ENCODE measurements around the gene TMEM221.

The TMEM221 gene

DNA sequence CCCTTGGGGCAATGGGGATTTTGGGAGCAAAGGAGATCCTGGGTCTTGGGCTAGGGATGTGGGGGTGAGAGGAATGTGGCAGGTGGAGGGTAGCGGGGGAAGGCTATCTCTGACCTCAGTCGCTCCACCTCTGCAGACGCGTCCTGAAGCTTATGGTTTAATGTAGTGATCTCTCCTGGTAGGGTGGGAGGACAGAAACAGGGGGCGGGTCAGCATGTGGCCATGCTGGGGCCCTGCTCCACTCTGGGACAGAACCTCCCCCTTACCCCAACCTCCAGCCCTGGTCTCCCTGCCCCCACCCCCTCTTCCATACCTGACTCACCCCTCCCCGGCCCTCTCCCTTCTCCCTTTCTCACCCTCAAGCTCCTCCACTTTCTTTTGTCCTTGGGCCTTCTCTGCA lies 44.5 kb downstream of the TMEM221 start:
- no peak for DNase-seq

DNA sequence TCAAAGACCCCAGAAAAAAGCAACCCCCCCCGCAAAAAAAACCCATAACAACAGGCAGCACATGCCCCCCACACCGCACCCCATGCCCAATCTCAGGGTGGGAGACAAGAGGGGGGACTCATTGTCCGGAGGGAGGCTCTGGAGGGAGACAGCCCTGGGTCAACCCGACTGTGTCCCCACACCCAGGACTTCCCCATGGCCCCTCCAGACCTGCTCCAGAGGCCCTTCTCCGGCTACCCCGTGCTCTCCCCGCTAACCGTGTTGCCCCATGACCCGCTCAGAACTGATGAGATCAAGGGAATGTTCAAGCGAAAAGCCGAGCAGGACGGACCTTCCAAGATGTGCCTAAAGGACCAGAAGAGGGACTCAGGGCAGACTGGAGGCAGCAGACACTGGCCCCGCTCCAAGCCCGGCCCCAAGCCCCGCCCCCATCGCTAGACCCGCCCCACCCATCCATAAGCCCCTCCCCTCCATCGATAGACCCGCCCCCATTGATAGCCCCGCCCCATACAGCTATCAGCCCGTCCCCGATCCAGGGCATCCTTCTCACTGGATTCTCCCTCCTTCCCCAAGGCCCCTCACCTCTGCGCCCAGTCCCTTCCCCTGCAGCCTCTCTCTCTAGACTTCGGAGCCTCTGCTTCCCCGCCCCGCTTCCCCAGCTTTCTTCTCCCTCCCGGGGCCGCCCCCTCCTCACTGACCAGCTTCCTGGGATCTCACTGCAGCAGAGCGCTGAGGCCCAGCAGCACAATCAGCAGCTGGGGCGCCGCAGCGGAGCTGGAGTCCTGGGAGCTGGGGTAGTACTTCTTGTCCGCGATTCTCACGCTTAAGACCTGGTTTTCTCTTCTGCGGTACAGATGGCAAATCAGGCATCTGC lies 45.2 kb downstream of the TMEM221 start:
- DNase-seq = peak; percentile 53

DNA sequence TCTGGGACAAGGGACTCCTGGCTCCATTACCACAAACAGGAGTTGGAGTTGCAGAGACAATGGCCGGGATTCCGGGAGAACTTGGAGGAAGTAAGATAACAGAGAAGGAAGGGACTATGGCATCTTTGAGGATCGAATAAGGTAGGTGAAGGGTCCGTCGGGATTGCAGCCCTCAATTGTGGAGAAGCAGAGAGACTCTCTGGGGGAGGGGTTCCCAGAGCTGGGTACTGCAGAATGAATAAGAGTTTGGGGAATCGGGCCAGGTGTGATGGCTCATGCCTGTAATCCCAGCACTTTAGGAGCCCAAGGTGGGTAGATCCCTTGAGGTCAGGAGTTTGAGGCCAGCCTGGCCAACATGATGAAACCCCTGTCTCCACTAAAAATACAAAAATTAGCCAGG lies 46.8 kb downstream of the TMEM221 start:
- DNase-seq = no peak

DNA sequence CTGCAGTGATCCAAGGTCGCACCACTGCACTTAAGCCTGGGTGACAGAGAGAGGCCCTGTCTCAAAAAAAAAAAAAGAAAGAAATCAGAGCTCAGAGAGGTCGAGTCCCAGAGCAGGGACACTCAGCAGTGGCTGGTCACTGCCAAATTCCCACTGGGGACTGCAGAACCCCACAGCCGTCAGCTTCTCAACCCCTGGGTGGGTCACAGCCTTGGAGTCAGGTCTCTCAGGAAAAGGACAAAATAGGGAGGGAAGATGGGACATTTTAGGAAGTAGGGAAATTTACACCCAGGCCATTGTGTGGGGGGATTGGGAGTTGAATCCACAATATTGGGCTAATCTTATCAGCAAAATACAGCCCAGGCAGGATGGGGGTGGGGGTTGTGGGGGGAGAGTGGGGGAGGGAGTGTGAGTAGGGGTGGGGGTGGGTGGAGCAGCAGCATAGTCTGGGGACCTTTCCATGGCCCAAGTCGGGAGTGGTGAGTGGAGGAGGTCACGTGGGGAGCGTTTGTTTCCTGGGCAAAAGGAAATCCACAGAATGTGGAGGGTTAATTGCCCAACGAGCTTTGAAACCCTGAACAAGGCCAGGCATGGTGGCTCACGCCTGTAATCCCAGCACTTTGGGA lies 49.5 kb downstream of the TMEM221 start:
- no peak for DNase-seq

DNA sequence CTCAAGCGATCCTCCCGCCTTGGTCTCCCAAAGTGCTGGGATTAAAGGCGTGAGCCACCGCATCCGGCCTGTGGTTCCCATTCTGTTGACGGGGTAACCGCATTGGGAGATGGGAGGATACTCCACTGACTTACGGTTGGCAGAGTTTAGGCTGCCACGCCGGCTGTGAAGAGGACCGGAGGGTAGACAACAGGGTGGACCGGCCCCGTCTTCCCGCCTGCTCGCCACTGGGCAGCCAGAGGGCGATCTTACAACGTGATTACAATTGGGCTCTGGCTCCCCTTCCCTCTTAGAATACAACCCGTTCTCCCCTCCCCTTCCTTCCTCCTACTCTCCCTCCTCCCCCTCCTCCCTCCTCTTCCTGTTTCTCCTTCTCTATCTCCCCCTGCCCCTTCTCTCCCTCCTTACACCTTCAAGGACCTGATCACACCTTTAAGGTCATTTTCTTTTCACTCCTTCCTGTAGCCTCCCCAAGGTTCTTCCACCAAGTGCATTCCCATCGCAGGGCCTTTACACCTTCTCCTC lies 53.5 kb downstream of the TMEM221 start:
- peak; percentile 50 for DNase-seq

DNA sequence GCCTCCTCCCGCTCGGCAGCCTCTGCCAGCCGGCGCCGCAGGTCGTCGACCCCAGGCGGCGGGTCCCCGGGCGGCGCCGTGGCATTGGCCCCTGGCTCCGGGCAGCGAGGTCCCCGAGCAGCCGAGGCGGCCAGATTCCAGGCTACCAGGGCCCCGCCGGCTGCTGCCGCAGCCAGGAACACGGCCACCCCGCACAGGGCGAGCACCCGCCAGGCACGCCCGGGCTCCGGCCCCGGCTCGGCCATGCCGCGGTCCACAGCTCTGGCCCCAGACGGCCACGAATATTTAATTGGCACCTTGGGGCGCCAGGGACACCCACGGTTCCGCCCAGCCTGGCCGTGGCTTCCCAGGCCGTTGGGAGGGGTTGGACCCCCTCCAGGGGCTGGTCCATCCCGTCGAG lies 54.6 kb downstream of the TMEM221 start, which contains the start of gene CCDC194:
CCDC194 (minus strand) TSS at position 283 of the 400 bp plus-strand sequence; CDS start at position 245, 38 bp downstream.
- DNase-seq = no peak

DNA sequence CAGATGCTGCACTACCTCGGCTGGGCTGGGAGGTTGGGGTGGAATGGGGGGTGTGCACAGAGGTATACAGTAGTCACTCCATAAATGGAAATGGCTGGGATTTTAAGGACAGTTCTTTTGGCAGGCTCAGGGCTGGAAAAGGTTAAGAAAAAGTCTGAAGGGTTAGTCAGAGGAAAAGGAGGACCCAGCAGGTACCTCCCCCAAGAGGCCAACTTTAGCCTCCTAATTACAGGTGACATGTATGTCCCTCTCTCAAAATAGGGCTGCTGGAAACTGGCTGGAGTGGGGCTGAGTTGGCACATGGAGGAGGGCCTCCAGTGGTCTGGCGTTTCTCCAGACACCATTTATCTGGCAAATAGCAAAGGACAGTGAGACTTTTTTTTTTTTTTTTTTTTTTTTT lies 55.5 kb downstream of the TMEM221 start:
- DNase-seq = no peak

DNA sequence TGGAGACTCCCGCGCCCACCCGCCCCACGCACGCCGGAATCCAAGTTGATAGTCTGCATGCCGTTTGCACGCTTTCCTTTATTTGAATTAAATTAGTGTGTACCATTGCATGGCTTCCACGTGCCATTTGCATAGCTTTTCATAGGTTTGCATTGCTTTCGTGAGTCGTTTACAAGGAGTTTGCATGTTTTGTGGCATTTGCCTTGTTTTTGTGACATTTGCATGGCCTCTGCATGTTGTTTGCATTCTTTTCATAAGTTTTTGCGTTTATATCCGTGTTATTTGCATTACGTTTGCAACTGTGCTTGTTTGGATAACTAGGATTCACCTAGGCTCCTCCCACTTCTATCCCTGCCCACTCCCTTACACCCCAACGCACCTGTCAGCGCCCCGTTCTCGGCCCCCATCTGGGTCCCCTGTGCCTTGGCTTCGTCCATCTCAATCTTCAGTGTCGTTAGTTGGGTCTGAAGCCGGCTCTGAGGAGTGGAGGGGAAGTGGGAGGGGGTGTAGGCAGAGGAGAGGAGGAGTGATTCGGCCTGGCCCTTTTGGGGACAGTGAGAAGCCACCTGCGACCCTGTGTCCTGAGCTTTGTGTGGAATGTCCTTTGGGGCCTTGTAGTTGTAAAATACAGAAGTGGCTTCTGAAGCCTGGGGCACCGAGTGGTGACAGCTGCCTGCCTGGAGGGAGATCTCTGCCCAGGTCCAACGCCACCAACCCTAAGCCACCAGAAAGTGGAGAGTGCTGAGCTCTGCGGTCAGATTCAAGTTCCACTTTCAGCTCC lies 56.9 kb downstream of the TMEM221 start:
- no peak for DNase-seq

DNA sequence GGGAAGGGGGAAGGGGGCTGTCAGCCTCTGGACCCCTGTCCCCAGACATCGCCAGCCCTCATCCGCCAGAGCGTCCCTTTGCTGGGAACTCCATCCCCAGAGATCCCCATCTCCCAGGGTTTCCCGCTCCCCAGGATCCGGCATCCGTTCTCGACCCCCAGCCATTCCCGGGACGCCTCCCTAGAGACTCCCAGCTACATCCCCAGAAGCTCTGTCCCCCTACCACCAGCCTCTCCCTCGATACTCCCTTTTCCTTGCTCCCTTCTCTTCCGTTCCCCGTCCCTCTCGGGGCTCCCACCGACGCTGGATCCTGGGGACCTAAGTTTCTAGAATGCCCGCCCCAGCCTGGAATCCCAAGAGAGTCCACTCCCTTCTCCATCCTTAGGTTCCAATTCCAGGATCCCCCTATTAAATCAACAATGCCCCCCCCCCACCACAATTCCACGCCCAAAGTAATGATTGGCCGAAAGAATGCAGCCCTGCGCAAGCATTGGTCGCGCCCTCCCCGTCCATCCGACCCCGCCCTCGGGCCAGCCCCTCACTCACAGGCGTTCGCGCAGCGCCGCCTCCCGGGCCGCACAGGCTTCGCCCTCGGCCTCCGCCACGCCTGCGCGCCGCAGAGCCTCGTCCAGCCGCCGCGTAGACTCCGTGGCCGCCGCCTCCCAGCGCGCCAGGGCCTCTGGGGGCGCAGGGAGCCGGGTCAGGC lies 57.6 kb downstream of the TMEM221 start:
- peak; percentile 90 for DNase-seq

DNA sequence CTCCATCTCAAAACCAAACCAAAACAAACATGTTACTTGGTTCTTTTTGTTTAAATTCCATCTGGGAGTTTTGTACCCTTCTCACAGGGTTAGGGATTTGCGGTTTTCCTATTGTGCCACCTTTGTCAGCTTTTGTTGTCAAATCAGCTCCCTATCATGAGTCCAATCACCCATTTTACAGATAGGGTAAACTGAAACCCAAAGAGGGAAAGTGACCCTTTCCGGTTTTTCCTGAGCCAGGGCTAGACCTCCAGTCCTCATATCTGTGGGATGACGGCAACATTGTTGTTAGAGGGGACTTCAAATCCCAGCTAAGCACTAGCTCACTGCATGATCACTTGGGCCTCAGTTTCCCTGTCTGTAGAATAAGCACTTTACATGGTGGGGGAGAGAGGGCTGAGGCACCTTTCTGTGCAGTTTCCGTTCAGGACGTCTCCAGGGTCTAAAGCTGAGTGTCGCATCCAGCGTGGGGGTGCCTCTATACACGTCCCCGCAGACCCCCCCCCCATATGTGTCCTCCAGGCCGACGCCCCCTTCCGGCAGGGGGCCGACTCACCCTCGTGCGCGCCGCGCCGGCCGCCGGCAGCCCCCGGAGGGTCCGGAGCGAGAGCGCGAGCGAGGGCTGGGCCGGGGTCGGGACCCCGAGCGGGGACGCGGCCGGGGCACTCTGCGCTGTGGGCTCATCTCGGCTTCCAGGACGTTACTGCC lies 58.4 kb downstream of the TMEM221 start:
- DNase-seq = no peak

DNA sequence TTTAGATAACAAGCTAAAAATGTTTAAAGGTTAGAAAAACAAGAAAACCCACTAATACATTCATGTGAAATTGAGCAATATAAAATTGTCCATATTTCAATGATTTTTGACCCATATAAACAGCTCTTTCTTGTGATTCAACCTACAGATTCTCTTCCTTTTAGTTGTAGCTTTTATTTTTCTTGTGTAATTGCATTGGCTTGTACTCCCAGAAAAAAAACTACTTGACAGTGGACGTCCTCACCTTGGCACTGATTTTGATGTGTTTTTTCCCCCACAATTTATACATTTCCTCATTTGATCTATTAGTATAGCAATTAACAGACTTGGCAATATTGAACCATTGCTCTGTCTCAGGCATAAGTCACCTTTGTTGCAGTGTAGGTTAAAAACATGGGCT lies 59.2 kb downstream of the TMEM221 start:
- DNase-seq = no peak

DNA sequence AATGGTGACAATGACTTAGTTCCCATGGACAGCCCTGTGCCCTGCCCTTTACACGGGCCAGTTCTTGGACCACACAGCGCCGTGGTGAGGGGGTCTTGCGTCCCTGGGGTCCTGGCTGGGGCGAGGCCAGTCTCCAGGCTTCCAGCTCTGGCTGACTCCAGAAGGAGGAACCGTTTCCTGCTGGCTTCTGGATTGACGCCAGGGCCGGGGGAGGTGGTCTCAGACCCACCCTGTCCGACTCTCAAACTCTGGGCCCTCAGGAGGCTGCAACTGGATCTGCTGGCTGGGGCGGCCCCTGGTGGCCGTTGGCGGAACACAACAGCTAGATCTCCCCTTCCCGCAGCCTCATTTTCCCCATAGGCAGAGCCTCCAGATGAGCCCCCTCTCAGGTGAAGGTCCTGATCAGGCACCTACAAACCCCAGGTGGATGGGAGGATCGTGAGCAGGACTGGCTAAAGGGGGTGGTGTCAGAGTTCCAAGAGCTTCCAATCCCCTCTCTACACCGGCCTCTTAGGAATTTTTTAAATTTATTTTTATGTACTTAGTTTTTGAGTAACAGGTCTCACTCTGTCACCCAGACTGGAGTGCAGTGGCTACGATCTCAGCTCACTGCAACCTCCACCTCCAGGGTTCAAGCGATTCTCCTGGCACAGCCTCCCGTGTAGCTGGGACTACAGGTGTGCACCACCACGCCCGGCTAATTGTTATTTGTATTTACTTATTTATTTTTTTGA lies 62.4 kb downstream of the TMEM221 start:
- peak; percentile 72 for DNase-seq
